GM19463 (cell line): ENCODE data around the gene PHF12.
"Not testable (repeated sequence)": the region's sequence is repeated elsewhere in the genome, so short reads cannot be mapped to it uniquely, and the experiment has no call there.

Source experiments
- ATAC-seq: cut with Tn5 transposase; IDR thresholded peaks from one replicate; pipeline ENCODE4 v1.9.1; 2021; ENCODE audit warnings: mild to moderate bottlenecking, moderate library complexity; ENCODE audit not compliant: unreplicated experiment

The PHF12 gene

DNA sequence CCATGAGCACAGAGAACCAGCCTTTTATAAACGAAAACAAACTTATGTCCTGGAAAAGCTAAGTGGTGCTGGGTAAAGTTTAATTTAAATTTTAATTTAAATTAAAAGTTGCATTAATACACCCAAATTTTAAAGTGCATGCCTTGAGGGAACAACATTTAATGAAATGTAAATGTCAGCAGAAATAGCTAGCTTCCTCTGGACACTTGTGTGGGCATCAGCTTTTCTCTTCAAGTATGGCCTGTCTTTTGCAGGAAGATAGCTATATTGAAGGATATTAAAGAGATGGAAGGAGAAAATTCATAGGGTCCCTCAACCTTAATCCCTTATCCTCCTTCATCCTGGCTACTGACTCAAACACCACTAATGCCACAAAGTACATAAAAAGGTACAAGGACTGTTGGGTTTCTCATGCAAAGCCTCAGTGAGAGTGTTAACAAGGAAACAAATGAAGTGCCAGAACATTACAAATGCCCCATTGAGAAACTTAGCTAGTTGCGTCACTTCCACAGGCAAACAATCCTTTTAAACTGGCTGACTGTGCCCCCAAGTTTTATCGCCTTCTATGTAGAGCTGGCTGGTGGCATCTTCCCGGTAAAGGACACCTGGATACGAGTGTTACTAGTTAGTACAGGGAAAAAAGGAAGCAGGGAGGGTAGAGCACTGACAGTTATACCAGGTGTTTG lies 14.1 kb downstream of the PHF12 start:
- ATAC-seq = no peak

DNA sequence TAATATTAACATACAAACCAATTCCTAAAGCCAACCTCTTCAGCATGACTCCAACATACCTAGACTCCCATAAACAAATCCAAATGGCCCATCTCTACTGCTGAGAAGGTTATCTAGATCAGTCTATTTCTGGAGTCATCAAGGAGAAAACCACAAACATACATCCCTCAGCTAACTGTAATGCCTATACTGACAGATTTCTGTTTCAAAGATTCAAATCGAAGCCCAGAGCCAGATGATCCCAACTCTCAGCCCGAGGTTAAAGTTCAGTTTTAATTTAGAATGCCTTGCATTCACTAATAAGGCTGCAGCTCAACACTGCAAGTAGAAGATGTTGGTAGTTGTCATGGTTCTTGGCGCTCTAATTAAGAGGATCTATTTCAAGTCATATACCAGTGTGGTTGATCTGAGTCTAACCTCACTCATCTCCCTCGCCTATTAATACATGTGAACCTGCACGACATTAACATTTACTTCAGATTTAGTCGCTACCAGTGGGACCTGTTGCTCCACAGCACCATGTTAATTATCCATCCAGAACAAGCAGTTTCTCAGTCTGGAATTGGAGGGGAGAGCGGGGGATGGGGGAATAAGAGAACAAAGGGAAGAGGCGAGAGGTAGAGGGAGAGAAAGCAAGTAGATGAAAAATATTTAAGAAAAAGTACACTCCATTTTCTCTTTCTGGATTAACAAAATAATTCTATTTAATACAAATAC lies 15.4 kb downstream of the PHF12 start:
- no peak for ATAC-seq

DNA sequence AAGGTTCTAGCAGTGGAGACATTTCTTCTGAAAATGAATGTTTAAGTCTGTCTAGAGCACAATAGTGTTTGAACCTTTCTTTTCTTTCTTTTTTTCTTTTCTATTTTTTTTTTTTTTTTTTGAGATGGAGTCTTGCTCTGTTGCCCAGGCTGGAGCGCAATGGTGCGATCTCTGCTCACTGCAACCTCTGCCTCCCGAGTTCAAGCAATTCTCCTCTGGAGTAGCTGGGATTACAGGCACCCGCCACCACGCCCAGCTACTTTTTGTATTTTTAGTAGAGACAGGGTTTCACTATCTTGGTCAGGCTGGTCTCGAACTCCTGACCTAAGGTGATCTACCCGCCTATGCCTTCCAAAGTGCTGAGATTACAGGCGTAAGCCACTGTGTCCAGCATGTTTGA lies 16.8 kb downstream of the PHF12 start:
- not testable (repeated sequence) for ATAC-seq

DNA sequence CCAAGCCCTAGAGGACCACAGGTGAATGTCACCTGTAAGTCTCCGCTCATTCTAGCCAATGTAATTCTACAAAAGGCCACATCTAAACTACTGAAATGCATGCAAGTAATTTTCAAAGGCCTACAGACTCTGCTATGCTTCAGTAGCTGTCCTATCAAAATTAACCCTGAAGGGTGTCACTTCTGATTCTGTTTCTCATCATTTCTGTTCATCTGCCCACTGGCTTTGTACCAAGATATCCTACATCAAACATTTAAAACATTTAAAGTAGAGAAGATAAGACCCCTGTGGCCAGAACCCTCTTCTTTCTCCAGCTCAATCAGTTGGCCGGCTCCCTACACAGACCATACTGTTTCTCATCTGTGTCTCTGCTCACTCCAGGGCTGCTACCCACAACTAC lies 21.5 kb downstream of the PHF12 start:
- ATAC-seq = no peak

DNA sequence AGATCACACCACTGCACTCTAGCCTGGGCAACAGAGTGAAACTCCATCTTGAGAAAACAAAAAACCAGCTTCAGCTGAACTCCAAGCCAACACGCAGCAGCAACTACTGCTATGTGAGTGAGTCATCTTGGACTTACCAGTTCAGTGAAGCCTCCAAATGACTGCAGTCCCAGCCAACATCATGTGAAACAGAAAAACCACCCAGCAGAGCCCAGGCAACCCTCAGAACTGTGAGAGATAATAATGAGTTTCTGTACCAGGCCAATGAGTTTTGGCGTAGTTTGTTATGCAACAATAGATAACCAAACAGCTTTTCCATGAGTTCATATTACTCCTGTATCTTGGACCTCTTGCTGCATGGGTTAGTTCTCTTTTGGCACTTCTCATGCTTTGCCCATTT lies 23.3 kb downstream of the PHF12 start:
- no peak for ATAC-seq

DNA sequence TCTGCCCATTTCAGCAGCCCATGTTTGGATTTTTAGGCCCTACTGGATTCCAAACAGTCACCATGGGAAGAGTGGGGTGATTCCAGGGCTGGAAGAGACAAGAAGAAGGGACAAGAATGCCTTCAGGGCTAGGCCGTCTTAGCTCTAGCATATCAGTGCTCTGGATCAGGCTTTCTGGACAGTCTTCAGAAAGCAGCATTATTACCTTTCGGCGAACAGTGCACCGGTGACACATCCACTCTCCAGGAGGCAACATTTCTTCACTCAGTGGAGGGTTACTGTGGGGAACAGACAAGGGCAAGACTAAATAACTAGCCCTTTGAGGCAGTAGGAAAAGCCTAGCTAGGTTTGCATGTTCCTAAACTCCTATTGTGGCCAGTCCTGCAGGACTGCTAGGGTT lies 24.5 kb downstream of the PHF12 start:
- ATAC-seq = no peak

DNA sequence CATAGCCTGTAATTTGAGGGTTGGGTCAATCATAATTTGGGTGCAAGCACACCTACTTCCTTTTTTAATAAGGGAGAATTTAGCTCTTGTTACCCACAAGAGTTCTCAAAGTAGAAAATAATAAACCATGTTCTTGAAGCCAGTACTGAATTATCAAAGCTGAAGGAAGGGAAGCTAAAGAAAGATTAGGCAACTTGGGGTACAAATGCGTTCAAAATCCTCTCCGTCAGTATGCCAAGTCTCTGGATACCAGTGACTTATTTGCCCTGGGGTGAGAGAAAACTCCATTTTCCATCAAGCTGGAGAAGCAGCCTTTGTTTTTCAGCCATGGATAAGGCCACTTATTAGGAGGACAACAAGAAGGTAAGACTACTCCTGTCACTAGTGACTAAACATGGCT lies 25.0 kb downstream of the PHF12 start:
- no peak for ATAC-seq

DNA sequence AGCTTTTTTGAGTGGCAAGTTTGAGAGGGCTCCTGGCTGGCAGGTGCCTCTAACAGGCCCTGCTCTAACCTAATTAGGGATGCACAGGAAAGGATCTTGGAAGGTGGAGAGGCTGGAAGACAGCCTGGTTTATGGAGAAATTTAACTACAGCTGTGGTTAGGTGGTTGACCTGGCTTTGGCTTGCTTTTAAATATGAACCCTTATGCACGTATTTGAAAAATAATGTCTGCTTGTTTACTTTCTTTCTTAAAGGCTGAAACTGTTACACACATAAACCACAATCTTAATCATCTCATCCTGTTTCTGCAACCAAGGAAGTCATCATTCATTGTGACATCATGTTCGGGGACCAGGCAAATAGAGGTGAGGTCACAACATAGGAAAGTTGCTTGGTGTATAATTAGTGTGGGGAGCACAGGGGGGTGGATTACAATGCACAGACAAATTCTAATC lies 25.4 kb downstream of the PHF12 start:
- no peak for ATAC-seq

DNA sequence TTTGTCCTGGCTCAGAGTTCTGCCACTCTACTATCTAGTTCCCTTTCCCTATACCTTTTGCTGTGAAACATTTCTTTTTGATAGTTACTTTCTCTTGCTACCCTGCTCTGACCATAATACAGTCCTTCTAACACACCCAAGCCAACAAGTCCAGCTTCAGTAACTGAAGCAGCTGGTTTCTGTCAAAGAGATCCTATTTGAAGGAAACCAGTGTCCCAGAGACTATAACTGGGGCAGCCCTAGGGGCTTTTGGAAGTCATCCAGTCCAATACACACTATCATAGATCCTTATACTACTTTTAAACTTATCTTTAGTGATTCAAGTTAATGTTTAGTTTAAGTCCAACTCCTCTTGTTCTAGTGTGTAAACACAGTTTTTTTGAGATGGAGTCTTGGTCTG lies 31.1 kb downstream of the PHF12 start:
- ATAC-seq = no peak

DNA sequence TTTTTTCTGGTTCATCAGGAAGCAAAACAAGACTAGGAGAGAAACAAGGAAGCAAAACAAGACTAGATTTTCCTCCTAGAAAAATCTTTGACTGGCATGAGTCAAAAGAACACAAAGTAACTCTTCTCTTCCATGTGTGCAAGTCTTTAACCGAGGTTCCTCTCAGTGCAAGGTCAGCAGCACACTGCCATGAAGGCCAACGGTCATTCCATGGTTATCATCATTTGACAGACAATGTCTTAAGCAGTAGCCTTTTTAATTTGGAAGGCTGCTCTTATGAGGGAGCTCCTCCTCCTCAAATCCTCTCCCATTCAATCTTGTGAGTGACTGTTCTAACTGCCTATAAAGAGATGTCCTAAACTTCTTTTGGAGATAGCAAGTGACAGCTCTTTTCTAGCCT lies 33.0 kb downstream of the PHF12 start:
- no peak for ATAC-seq

DNA sequence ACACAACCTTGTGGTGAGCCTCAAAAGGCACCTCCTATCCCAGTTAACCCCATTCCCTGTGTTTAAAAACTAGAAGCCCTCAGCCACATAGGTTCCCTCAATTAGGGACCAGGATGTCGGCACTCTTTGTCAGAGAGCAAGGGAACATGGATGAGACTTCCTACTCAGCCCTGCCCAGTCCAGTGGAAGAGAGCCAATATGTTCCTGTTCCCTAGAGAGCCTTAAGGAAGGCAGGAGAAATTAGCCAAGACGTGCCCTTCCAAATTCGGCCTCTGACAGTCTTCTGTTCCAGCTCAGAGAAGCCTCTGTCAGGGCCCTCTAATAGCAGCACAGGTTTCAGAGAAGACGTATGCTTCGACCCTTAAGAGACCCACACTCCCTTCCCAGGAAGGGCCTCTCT lies 33.9 kb downstream of the PHF12 start:
- ATAC-seq = no peak

DNA sequence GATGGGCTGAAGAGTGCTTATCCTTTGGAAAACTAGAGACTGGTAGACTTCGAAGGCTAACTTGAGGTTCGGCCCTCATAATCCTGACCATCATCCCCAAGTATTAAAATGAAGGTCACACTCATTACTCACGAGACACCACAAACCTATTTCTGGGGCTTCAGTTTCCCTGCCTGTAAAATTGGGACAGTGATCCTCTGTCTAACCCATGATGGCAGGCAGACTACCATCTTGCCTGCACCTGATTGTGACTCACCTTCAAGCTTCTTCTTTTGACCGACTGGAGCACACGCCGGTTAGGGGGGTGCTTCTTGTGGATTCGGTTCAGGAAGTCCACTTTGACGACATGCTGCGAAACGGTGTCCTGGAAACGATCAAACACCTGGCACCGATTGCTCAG lies 34.3 kb downstream of the PHF12 start:
- ATAC-seq = no peak

DNA sequence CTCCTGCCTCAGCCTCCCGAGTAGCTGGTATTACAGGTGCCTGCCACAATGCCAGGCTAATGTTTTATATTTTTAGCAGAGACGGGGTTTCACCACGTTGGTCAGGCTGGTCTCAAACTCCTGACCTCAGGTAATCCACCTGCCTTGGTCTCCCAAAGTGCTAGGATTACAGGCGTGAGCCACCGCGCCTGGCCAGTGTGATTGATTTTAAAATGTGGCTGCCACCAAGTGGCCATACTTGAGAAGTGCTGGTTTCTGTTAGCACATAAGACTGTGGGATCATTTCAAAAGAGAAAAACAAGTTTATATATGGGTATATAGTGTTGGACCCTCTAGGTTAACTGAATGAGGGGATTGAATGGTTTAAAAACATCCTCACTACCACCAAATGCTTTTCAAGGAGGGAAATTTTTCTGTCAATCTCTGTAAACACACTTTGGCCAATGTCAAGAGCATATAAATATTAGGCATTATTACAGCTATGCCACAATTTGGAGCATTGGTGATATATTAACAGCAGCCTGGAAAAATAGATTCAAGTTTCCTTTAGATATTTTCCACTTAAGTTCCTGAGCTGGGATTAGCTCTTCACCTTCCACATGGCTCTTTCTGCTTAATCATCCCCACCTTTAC lies 34.9 kb downstream of the PHF12 start:
- ATAC-seq = no peak

DNA sequence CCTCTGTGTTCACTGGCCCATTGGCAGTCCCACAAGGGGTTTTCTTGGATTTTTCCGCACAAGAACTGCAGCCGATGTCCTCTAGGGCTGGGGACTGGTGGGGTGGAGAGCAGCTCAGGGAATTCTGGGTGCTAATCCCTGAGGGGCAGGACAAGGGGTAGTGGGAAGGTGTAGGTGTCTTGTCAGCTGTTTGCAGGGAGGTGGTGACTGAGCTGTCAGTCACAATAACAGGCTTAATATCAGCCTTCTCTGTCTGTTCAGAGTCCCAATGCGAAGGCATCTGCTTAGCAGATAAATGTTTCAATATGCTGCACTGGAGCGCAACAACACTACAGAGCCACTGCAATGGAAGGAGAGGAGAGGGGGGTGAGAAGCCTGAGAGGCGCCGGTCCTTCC lies 38.4 kb downstream of the PHF12 start:
- no peak for ATAC-seq

DNA sequence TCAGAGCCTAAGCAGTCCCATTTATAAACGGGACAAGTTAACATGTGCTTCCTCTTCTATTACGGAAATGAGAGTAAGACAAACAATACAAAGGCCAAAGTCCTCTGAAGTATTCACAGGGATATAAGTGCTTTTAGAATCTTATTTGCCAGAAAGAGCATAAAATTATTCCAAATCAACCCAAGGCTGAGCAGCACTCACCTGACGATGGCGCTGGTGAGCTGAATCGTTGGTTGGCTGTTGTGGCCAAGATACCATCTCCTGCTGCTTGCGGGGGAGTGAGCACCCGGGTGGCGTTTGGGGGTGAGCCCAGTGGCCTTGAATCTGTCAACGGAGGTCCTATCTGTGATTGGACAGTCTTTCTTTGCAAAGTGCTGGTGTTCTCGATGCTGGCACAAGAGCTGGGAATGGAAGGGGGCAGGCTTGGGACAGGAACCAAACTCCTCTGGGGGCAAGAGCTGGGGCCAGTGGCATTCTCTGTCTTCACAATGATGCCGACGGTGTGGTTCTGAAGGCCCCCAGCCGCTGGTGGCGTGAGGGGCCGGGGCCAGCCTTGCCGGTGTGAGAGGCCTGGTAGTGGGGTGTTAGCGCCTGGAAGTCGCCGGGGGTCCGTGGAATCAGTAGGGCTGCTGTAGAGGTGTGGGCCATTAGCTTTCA lies 38.9 kb downstream of the PHF12 start:
- no peak for ATAC-seq

DNA sequence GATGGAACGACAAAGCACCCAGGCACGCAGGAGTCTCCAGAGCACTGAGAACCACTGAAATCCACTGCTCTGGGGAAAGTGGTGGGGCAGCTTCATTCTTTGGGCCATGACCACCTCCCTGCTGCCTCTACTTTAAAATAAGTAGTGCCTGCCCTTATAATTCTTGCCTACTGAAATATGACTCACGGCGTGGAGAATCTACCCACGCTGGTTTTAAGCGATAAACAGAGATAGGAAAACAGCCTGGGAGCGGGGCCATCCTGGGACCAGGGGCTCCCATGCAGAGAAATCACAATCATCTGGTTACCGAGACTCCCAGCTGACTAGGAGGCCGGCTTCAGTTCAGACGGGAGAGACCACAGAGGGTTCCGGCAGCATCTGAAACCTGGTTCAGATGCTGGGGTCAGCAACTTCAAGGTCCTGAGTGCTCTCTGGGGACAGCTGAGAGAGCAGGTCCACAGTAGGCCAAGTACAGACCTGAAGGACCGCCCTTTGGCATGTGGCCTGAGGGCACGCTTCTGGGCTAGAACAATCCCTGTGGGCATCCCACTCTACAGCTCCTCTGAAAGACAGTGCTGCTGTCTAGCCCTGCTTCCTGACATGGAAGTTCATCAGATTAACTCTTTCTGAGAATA lies 39.8 kb downstream of the PHF12 start:
- no peak for ATAC-seq

DNA sequence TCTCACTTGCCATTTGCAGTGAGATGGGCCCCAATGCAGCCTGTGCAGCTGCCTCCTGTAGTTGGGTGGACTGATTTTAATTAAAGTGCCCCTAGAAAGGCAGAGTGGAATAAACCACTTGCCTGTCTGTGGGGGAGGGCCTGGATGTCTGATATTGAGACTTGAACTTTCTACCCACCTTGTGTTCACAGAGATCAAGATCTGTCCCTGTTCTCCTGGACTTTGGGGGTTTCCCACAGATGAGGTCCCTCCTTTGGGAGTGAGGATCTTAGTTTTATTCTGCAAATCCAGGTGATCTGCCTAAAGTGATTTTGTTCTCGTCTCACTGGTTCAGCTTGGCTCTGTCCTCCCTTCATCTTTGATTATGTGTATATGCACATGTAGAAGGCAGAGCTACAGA lies 40.8 kb downstream of the PHF12 start:
- no peak for ATAC-seq

DNA sequence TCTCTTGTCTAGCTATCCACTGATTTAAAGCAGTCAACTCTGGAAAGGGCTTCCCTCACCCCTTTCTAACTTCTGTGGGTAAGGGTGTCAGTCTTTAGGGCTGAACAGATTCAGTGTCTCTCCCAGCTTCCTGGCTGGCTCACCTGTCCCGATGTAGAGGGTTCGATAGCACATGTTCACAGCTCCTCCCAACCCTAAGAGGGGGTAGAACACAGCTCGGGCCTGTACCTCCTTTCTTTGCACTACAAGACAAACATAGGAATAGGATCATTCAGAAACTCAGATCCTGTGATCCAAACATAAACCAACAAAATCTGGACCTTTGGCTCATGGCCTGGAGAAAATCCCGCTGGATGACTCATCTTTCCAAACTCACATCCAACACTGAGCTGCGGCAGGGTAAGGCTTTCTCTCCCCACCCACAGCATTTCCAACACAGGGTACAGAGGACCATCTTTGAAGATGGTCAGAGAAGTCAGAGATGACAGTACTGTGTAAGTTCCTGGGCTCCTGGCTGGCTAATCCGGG lies 42.6 kb downstream of the PHF12 start:
- ATAC-seq = no peak

DNA sequence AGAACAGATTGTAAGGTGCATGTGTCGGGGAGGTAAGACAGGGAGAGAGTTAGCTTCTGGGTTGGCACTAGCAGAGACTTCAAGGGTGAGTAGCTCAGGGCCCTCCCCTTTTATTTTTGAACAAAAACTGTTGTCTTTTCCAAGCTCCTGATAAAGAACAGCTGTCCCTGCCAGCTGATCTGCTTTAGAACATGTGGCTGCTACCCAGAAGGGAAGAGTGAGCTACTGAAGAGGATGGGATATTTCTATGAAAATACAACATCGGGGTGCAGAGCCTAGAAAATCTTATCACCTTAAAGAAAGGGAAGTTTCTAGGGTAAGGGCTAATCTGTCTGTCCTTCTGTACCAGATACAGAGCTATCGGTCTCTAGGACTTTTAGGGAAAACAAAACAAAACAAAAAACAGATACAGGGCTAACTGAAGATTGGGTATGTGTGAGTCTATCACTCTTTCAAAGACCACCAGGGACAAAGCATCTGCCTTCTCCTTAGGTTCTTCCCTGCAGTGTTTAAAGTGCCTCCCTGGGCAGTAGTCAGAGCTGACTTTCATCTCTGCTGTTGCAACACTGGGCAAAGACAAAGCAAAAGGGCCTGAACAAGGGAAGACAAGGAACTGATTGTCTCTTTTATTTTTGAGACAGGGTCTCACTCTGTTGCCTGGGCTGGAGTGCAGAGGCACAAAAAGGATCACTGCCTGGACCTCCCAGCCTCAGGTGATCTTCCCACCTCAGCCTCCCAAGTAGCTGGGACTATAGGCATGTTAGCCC lies 43.4 kb downstream of the PHF12 start:
- no peak for ATAC-seq

DNA sequence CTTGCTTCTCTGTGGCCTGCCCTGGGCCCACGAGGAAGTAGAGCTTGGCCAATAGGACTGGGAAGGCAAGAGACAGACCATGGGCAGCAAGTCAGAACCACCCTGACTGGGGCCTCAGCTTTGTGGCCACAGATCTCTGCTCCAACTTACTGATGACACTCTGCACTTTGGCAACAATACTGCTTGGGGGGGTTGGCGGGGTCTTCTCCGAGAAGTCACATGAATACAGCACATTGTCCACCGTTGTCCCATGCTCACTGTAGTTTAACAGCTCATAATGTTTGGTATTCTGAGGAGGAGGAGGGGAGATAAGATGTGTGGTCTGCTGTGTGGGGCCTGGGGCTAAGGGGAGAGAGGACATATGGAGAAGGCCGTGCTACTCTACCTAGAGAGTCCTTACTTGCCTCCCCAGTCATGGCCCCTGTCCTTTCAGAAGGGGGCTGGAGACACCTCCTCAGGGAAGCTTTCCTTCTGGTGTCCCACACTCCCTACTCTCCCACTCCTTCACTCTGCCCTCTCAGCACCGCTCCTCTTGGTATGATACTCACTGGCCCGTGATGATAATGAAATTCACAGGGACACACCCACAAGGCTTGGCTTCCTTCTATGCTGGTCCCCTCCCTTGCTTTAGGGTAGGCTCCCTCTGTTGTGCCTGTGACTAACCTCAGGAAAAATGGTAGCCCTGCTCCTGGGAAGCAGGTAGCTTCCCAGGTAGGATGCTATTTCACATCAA lies 44.4 kb downstream of the PHF12 start:
- ATAC-seq = no peak
